Loucy (cell line): ENCODE results near the gene NPIPB8.
"Not testable (repeated sequence)": the region's sequence is repeated elsewhere in the genome, so short reads cannot be mapped to it uniquely, and the experiment has no call there.

ENCODE experiments used
- CTCF ChIP-seq: fragments of 200-600 bp; sonication (generic); conservative IDR thresholded peaks from 2 replicates; pipeline ENCODE4 v1.5.1; 2014; ENCODE audit warnings: mild to moderate bottlenecking, antibody characterized with exemption, low read length
- EZH2phosphoT487 ChIP-seq: fragments of 200-600 bp; IDR thresholded peaks from 2 replicates; pipeline ENCODE4 v1.6.1; 2018; ENCODE audit warnings: antibody characterized with exemption, mild to moderate bottlenecking, moderate library complexity, borderline replicate concordance

- not testable (repeated sequence) for TF ChIP-seq CTCF, EZH2phosphoT487
These were observed 35.8 kb upstream of the NPIPB8 start for GRCh38 chr16:28602062-28602461.
